Kidney epithelial cell (primary cell): ENCODE data around the gene CA12. TPM values are rescaled to one million over a fixed set of nuclear protein-coding genes. Genes with fewer than 3 reads are reported as not detected.

ENCODE experiments used
- DNase-seq: peaks from one replicate; pipeline ENCODE4 v3.0.0-alpha.2; 2010; ENCODE audit warnings: low read depth
- H3K27me3 ChIP-seq: 2 replicates; pipeline ENCODE4 v1.6.0; 2011; ENCODE audit warnings: low read length; ENCODE audit not compliant: control insufficient read depth, insufficient read depth
- H3K36me3 ChIP-seq: 2 replicates; pipeline ENCODE4 v1.5.1; 2011; ENCODE audit warnings: low read length; ENCODE audit not compliant: control insufficient read depth, insufficient read depth
- H3K4me3 ChIP-seq: 2 replicates; pipeline ENCODE4 v1.5.1; 2011; ENCODE audit warnings: low read depth, mild to moderate bottlenecking, control low read depth, low read length
- total RNA-seq: library from RNA; depleted of rRNA; stranded (reverse); fragments of >200 nt; gene quantifications from 2 replicates; pipeline ENCODE4 v1.2.3, GENCODE V29; 2015
- TF ChIP-seq, protein P1 (sequence below): IDR thresholded peaks from 2 replicates; pipeline ENCODE4 v1.5.1; 2011; ENCODE audit warnings: mild to moderate bottlenecking, moderate library complexity, low read length, control low read depth, inconsistent platforms; ENCODE audit not compliant: insufficient read depth, poor library complexity, severe bottlenecking

CA12 gene
- total RNA-seq, 1 donor from 2014 or later = 2.9 TPM

DNA sequence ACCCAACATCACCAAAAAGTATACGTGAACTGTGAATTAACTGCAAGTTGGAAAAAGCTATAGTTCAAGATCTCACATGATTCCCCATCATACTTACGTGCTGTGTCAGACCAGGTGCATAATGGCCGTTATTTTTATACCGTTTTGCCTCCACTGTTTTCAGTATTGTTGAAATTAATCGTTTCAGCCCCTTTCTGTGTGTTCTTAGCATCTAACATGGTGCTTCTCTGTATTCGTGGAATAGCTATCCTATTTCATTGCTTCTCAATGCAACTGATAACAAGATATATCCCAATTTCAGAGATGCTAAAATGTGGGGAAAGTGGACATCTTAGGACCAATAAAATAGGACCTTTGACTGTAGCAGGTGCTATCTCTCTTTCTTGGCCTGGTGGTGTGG is 13.7 kb downstream of the CA12 start:
- DNase-seq = no peak
- H3K27me3 ChIP-seq = no peaks in the 10 kb centered on the region
- no peaks in the 10 kb centered on the region for H3K36me3 ChIP-seq
- H3K4me3 ChIP-seq = no peak overlapping the region
- TF ChIP-seq, protein P1, sequence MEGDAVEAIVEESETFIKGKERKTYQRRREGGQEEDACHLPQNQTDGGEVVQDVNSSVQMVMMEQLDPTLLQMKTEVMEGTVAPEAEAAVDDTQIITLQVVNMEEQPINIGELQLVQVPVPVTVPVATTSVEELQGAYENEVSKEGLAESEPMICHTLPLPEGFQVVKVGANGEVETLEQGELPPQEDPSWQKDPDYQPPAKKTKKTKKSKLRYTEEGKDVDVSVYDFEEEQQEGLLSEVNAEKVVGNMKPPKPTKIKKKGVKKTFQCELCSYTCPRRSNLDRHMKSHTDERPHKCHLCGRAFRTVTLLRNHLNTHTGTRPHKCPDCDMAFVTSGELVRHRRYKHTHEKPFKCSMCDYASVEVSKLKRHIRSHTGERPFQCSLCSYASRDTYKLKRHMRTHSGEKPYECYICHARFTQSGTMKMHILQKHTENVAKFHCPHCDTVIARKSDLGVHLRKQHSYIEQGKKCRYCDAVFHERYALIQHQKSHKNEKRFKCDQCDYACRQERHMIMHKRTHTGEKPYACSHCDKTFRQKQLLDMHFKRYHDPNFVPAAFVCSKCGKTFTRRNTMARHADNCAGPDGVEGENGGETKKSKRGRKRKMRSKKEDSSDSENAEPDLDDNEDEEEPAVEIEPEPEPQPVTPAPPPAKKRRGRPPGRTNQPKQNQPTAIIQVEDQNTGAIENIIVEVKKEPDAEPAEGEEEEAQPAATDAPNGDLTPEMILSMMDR = no peak

DNA sequence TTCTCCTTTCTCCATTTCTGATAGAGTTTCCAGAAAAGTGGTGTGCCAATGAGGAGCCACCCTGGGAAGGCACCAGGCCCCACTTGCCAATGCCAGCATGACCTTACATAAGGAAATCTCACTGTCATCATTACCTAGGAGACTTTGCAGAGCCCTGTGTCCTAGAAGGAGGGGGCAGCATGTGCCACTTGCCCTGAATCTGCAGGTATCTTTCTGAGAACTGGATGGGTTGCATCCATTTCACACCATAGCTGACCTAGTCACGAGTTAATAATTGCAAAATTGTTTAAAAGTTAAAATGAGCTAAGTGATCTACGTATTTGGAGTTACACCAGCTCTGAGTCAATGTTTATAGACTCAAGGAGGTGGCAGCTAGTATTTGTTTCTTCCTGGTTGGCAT is 14.3 kb downstream of the CA12 start:
- Histone ChIP-seq H3K27me3 (no peaks in the 10 kb centered on the region), H3K4me3 (no peak overlapping the region), H3K36me3 (no peaks in the 10 kb centered on the region)
- no peak for DNase-seq
- TF ChIP-seq, protein P1 = no peak

DNA sequence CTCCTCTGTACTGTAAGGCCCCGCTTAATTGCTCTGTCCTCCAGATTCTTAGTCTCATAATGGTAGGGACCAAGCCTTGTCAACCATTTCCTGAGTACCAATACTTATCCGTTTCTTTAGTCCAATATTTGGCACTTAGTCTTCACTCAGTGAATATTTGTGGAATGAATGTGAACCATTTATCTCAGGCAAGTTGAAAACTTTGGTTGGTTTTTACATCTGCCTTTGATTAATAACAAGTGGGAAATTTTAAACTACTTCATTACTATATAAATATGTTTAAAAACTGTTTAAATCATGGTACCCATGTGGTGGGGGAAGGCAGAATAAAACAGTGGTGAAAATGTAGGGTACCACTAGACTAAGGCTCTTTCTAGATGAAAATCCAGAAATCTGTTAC is 15.2 kb downstream of the CA12 start:
- TF ChIP-seq, protein P1 = no peak
- H3K4me3 ChIP-seq = no peak overlapping the region
- no peak for DNase-seq
- no peaks in the 10 kb centered on the region for H3K36me3 ChIP-seq
- H3K27me3 ChIP-seq = no peaks in the 10 kb centered on the region

DNA sequence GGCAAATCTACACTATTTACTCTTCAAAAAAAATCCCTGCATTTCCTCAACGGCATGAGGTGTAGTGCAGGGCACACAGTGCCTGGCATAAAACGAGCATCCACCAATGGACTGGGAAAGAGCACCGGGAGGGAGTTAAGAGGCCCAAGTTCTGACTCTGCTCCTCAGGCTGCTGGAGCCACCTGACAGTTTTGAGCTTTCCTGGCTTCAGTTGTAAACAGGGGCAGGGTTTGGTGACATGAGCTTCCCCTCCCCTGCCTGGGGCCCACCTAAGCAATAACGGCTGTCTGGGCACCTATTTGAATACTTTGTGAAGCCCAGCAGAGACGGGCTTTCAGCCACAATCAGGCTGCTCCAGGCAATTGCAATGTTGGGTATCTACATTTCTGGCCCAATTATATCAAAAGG is 16.4 kb downstream of the CA12 start:
- TF ChIP-seq, protein P1 = no peak
- no peaks in the 10 kb centered on the region for H3K36me3 ChIP-seq

DNA sequence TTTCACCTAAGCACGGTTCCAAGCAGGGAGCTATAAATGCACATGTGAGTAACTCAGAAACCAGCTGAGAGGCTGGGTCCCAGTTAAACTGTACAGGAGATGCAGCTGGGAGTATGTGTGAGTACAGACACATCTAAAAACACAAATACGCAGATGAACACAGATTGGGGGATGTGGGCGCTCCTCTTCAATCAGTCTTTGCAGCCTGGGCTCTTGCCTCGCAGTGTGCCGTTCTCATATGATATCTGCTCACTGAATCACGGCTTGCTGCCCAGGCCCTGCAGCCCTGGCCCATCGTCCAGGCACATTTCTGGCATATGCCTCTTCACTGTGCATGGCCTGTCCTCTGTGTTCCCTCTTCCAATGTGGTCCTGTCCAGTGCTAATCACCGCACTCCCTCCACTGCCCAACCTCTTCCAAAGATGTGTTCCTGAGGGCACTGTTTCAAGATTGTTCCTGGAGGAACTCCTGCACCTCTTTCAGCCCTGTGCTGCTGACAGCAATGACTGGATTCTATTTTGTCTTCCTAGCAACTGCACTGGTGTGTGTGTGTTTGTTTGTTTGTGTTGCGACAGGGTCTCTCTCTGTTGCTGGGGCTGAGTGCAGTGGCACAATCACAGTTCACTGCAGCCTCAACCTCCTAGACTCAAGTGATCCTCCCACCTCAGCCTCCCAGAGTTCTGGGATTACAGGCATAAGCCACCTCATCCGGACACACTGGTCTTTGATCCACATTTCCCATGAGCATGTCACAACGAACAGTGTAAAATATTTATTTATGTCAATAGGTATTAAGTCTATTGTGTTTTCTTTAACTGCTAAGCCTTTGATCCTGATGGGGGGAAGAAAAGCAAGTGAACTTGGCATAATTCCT is 17.0 kb downstream of the CA12 start:
- DNase-seq = no peak
- H3K4me3 ChIP-seq = no peak overlapping the region
- TF ChIP-seq, protein P1 = no peak
- H3K27me3 ChIP-seq = no peaks in the 10 kb centered on the region
- no peaks in the 10 kb centered on the region for H3K36me3 ChIP-seq

More for the DNA sequence above, 16.4 kb downstream of the CA12 start:
- no peak for DNase-seq
- Histone ChIP-seq H3K27me3 (no peaks in the 10 kb centered on the region), H3K4me3 (no peak overlapping the region)

DNA sequence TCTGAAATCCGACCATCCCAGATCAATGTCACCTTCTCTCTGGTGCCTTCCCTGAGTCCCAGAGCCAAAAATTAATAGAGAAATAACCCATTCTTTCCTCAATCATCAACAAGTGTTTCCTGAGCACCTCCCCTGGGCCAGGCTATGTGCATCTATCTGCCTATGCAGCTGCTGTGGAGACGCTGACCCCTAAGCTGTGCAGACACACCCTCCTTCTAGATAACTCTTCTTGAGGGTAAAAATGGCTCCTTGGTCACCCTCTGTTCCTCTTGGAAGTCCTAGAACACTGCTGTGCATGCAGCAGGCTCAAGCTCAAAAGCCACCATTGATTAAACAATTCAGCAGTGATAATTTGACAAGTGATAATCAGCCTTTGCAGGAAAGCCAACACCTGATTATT is 18.4 kb downstream of the CA12 start:
- Histone ChIP-seq H3K27me3 (no peaks in the 10 kb centered on the region), H3K36me3 (no peaks in the 10 kb centered on the region), H3K4me3 (no peak overlapping the region)
- no peak for DNase-seq
- TF ChIP-seq, protein P1 = no peak
